HG03095 (cell line): Measurements from ENCODE around the gene CAPN11.
"Not testable (repeated sequence)": the region's sequence is repeated elsewhere in the genome, so short reads cannot be mapped to it uniquely, and the experiment has no call there.

Source experiments
- ATAC-seq: cut with Tn5 transposase; IDR thresholded peaks from one replicate; pipeline ENCODE4 v1.9.1; 2021; ENCODE audit warnings: moderate library complexity; ENCODE audit not compliant: unreplicated experiment

CAPN11 gene

DNA sequence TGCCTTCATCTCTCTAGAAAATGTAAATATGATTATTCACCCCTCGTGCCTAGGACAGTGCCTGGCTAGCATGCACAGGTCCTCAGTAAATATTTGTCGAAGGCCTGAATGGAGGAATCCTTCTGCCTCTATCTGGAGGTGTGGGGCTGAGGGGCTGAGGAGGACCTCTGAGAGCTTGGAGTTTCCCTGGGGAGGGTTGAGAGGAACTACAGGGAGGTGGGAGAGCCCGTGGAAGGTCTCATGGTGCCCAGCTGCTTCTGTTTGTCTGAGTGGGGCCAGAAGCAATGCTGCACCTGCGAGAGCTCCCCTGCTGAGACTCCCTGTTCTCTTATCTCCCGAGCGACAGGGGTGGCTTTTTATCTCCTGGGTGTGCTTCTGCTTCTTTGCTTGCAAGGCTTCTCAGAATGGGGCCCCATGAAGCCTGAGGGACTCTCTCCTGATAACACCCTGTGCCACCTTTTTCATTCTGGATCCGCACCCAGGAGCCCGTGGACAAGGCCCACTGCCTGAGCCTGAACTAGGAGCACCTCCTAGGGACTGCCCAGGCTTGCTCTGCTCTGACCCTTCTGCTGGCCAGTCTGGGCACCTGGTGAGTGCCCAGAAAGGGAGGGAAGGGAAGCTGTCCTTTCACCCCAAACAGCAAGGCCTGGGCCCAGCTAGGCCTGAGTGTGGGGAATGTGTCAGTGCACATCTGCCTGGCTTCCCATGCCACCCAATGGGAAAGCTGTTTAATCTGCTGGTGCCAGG lies 67.1 kb downstream of the CAPN11 start:
- ATAC-seq, result no peak

- no peak for ATAC-seq
Observed at GRCh38 chr6:44226368-44227147, 67.9 kb downstream of the CAPN11 start.

- ATAC-seq, result no peak
Observed at GRCh38 chr6:44227148-44227793, 68.7 kb downstream of the CAPN11 start.

DNA sequence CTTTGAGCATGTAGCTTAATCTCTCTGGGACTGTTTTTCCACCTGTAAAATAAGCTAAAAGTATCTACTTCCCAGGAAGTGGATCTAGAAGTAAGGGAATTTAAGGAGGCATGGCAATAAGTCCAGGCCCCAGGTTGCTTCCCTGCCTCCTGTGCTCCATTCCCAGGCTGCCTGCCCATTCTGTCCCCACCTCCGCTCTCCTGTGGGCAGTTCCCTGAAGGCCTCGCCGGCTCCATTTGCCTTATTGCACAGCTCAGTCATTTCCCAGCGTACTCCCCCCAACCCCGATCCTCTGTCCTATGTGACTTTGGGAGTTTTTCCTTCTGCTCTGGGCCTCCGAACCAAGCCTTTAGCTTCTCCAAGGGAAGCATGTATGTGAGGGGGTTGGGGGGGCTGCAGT lies 69.4 kb downstream of the CAPN11 start:
- no peak for ATAC-seq

DNA sequence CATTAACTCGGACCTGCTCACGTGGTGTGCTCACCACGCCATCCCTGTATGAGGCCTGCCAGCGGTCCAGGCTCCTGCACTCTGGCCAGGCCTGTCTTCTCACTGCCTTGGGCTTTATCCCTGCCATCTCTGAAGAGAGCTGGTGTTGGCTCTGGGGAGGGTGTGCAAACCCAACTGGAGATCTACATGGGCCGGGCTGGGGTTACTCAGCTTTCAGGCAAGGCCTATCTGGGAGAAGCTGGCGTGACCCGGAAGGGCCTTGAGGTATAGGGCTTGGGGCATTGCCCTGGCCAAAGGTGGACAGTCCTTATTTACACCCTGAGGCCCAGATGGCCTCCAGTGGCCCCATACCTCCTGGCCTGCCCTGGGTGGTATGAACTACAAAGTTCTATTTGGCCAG lies 69.8 kb downstream of the CAPN11 start:
- ATAC-seq, result no peak

DNA sequence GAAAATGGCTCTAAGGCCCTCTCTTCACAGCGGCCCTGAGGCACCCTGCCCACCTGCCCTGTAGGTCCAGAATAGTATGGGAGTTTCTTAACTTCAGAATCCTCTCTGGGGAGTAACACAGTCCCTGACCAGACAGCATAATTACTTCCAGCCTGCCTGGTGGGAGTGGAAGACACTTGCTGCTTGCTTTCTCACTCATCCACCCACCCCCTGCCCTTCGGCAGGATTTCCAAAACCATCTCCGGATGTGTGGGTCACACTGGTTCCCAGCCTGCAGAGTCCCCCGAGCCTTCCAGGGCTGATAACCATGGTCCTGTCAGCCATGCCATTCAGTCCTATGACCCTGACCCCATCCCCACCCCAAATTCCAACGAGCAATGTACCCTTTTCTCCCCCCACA lies 70.2 kb downstream of the CAPN11 start:
- ATAC-seq, result no peak

- ATAC-seq, result no peak
Observed at GRCh38 chr6:44229376-44230033, 70.9 kb downstream of the CAPN11 start.

- ATAC-seq, result no peak
Observed at GRCh38 chr6:44230034-44230675, 71.5 kb downstream of the CAPN11 start.

DNA sequence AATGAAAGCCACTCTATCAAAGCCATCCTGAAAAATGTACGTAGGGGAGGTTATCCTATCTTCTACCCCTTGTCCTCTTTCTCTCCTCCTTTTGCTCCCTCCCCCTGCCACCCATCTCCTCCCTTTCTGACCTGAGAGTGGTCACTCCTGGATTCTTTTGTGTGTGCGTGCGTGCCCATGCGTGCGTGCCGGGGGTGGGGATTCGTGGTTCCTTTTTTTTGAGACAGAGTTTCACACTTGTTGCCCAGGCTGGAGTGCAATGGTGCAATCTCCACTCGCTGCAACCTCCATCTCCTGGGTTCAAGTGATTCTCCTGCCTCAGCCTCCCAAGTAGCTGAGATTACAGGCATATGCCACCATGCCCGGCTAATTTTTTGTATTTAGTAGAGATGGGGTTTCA lies 72.8 kb downstream of the CAPN11 start:
- ATAC-seq, result not testable (repeated sequence)

- ATAC-seq, result no peak
Observed at GRCh38 chr6:44232676-44233566, 74.3 kb downstream of the CAPN11 start.

DNA sequence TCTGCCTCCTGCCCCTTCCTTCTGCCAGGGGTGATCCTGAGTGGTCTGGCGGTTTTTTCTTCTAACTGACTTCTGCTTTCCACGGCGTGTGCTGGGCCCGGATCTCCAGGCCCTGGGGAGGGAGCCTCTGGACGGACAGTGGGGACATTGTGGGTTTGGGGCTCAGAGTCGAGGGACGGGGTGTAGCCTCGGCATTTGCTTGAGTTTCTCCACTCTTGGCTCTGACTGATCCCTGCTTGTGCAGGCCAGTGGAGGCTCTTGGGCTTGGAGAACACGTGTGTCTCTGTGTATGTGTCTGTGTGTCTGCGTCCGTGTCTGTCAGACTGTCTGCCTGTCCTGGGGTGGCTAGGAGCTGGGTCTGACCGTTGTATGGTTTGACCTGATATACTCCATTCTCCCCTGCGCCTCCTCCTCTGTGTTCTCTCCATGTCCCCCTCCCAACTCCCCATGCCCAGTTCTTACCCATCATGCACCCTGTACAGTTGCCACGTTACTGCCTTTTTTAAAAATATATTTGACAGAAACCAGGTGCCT lies 75.0 kb downstream of the CAPN11 start:
- ATAC-seq, result no peak
